ENCODE data around the gene SLC2A4RG. TPM values are rescaled to one million over a fixed set of nuclear protein-coding genes. Genes with fewer than 3 reads are reported as not detected.

The SLC2A4RG gene
- total and polyA plus RNA-seq, 2 of the 13 experiments (the other 11 are each of a cell fraction or from before 2014, with no cell fraction given): 91.4 to 95.9 TPM

DNA sequence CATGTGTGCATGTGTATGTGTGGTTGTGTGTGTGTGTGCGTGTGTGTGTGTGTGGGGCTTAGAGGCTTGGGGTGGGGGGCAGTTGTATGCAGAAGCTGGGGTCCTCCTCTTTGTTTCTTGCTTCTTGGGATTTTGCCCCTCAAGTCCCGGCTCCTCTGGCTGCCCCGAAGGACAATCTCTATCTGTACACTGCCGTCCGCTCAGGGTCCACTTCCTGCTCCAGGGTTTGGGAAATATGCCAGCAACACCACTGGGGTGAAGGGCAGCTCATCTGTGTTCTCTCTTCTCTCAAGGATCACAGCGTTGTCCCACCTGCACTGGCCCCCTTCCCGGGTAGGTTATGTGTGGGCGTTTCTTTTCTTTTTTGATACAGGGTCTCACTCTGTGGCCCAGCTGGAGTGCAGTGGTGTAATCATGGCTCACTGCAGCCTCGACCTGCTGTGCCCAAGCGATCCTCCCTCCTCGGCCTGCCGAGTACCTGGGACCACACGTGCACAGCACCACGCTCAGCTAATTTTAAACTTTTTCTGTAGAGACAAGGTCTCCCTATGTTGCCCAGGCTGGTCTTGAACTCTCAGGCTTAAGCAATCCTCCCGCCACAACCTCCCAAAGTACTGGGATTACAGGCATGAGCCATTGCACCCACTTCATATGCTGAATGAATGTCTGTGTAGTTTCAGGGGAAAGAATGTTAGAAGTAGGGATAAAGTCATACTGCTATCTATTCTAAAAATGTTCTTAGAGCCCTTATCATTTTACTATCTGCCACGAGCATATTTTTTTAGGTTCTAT is 25.7 kb downstream of the SLC2A4RG start (continued):
- TF ChIP-seq ZNF484 (CRISPR knock-in tag; IDR thresholded peaks at IDR 0.05; ENCODE audit: borderline replicate concordance, low read depth): no peak
- no peak; the same call in 1 of the 2 replicates for TF ChIP-seq PHF20 (CRISPR knock-in tag; IDR thresholded peaks at IDR 0.05)
- TF ChIP-seq, protein P1, sequence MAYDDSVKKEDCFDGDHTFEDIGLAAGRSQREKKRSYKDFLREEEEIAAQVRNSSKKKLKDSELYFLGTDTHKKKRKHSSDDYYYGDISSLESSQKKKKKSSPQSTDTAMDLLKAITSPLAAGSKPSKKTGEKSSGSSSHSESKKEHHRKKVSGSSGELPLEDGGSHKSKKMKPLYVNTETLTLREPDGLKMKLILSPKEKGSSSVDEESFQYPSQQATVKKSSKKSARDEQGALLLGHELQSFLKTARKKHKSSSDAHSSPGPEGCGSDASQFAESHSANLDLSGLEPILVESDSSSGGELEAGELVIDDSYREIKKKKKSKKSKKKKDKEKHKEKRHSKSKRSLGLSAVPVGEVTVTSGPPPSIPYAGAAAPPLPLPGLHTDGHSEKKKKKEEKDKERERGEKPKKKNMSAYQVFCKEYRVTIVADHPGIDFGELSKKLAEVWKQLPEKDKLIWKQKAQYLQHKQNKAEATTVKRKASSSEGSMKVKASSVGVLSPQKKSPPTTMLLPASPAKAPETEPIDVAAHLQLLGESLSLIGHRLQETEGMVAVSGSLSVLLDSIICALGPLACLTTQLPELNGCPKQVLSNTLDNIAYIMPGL (CRISPR knock-in tag; IDR thresholded peaks at IDR 0.05; ENCODE audit: borderline replicate concordance in 1 of 2, low read depth in 1 of 2): peak in 1 of 2 experiments; percentile 40; a peak in 1 of 4 replicates
- TF ChIP-seq ZBTB34 (CRISPR knock-in tag; IDR thresholded peaks at IDR 0.05): no peak
- TF ChIP-seq NPAS2 (CRISPR knock-in tag; IDR thresholded peaks at IDR 0.05; ENCODE audit: borderline replicate concordance): no peak
- no peak for TF ChIP-seq XBP1 (CRISPR knock-in tag; IDR thresholded peaks at IDR 0.05)
- no peak for TF ChIP-seq EP300 (IDR thresholded peaks at IDR 0.05; ENCODE audit: low read depth in 2 of 2, low read length in 2 of 2)
- TF ChIP-seq EP300 (CRISPR knock-in tag; IDR thresholded peaks at IDR 0.05; ENCODE audit: borderline replicate concordance): no peak
- no peak for TF ChIP-seq ZNF781 (CRISPR knock-in tag; IDR thresholded peaks at IDR 0.05; ENCODE audit: borderline replicate concordance, not compliant biosample characterization)
- TF ChIP-seq ZNF350 (CRISPR knock-in tag; IDR thresholded peaks at IDR 0.05; ENCODE audit: borderline replicate concordance, low read depth): peak; percentile 62; the same call in 1 of the 2 replicates
- TF ChIP-seq MTF1 (CRISPR knock-in tag; IDR thresholded peaks at IDR 0.05): no peak
- TF ChIP-seq SRY (CRISPR knock-in tag; IDR thresholded peaks at IDR 0.05): 0 out of 2 replicates have a peak, but pooled peaks have one; percentile 40
- no peak for TF ChIP-seq ISX (CRISPR knock-in tag; conservative IDR thresholded peaks at IDR 0.05)
- no peak for TF ChIP-seq E2F5 (CRISPR knock-in tag; conservative IDR thresholded peaks at IDR 0.05)
- TF ChIP-seq ATAD3A (CRISPR knock-in tag; IDR thresholded peaks at IDR 0.05): no peak
- TF ChIP-seq ZNF24 (IDR thresholded peaks at IDR 0.05): no peak
- 0 out of 2 replicates have a peak, but pooled peaks have one; percentile 1 for TF ChIP-seq KLF15 (CRISPR knock-in tag; IDR thresholded peaks at IDR 0.05; ENCODE audit: borderline replicate concordance)
- TF ChIP-seq CHCHD3 (CRISPR knock-in tag; IDR thresholded peaks at IDR 0.05): no peak
- TF ChIP-seq SYNCRIP (IDR thresholded peaks at IDR 0.05; ENCODE audit: insufficient read depth, low read depth, low read length): no peak
- no peak for TF ChIP-seq MIER3 (CRISPR knock-in tag; IDR thresholded peaks at IDR 0.05; ENCODE audit: borderline replicate concordance)
- TF ChIP-seq ZFP82 (CRISPR knock-in tag; IDR thresholded peaks at IDR 0.05; ENCODE audit: borderline replicate concordance): no peak
- TF ChIP-seq ZXDC (CRISPR knock-in tag; IDR thresholded peaks at IDR 0.05): no peak

Data from HepG2 (cell line).